ENCODE results near the gene RACGAP1. TPM values are rescaled to one million over a fixed set of nuclear protein-coding genes. Genes with fewer than 3 reads are reported as not detected.

Gene RACGAP1
- total and polyA plus RNA-seq, 12 donors: 1.3 to 28.4 (median 6.2) TPM

DNA sequence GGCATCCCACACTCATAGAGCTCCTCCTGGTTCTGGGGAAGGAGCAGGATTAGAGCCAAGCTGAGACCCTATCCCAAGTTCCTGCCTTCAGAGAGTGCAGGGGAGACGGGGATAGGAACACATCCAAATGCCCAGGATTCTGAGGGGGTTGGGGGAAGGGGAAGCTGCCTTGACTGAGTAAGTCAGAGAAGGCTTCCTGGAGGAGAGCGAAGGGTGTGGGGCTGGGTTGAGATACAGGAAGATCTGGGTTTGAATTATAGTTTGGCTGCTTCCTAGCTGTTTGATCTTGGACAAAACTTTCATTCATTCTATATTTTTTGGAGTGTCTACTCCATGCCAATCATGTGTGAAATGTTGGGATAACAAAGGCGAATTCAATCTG, 82.8 kb downstream of the RACGAP1 start:
- TF ChIP-seq POLR2A (IDR thresholded peaks at IDR 0.05) (no peak), CTCF (IDR thresholded peaks at IDR 0.05) (no peak)
- DNase-seq: no peak
- 92 to 100% (median 94%) methylated on average over 3 of the region's 3 CpGs for WGBS, 4 donors
- H3K27ac ChIP-seq: no peak overlapping the region
- no peaks in the 10 kb centered on the region for H3K36me3 ChIP-seq (replicated peaks in 1 of 2)
- H3K9me3 ChIP-seq (replicated peaks in 1 of 3): no peaks in the 10 kb centered on the region
- intact Hi-C loops (cut with DNase I): no loop called here
- H3K4me3 ChIP-seq: no peak overlapping the region
- no peaks in the 10 kb centered on the region for H3K27me3 ChIP-seq
- peaks cover 0 to 15% of the 10 kb centered on the region in 2 donors for H3K4me1 ChIP-seq (replicated peaks in 1 of 2)

DNA sequence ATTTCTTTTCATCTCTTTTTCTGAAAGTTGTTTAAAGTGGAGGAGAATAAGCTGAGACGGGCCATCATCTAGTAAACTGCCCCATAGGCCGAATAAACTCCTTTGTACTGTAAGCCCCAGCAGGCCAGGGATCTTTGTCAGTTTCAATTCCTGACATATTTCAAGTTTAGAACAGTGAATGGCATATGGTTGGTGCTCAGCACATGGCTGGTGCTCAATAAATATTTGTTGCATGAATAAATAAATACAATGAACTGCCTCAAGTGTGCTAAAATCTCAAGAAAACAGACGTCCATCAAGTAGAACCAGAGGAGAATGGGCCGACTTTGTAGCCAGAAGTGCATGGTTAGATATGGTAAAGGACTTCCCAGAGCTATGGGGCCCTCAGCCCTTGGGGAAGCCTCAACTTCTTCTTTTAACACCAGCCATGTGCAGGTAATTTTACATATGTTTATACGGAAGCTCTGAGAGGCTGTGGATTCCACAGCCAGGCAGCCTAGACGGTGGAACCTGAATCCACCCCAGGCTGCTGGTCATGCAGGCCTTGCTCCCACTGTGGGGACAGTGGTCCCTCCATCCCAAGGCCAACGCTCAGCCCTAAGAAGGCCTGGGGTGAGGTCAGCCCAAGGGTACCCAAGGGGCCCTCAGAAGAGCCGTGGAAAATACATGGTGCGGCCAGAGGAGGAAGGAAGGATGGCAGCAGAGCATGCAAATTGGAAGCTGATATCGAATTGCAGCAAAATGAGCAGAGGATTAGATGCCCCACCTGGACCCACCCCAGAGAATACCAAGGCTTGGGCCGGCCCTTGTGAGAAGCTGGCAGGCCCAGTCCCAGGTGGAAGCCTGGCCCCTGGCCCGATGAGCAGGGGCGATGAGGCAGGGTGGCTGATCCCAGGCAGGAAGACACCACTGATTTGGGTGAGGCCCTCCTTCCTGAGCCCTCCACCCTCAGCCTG, 83.5 kb downstream of the RACGAP1 start:
- Histone ChIP-seq H3K27ac (no peak overlapping the region), H3K4me1 (replicated peaks in 1 of 2) (peaks cover 0 to 15% of the 10 kb centered on the region in 2 donors), H3K9me3 (replicated peaks in 1 of 3) (no peaks in the 10 kb centered on the region), H3K27me3 (no peaks in the 10 kb centered on the region), H3K36me3 (replicated peaks in 1 of 2) (no peaks in the 10 kb centered on the region), H3K4me3 (no peak overlapping the region)
- DNase-seq: no peak
- 79 to 90% (median 88%) methylated on average over 10 to 13 of the region's 13 CpGs for WGBS, 4 donors
- intact Hi-C loops (cut with DNase I): no loop called here
- TF ChIP-seq POLR2A (IDR thresholded peaks at IDR 0.05) (no peak), CTCF (IDR thresholded peaks at IDR 0.05) (no peak)

DNA sequence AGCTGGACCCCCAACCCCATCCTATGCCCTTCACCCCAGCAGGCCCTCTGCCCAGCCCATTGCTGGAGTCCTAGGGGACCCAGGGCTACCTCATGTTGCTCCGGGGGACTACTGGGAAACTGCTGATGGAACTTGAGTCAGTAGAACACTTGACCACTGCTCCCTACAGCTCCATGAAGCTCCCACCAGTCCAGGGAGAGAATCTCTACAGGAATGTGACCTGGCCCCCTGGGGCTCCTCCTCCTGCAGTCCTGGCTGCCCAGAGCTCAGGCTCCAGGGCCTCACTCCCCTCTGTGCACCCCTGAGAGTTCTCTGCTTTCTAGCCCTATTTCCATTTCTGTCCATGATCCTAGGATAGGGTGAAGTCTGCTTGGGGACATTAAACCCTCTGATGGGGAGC, 85.6 kb downstream of the RACGAP1 start:
- intact Hi-C loops (cut with DNase I): no loop called here
- TF ChIP-seq CTCF (IDR thresholded peaks at IDR 0.05): no peak
- no peak for TF ChIP-seq POLR2A (IDR thresholded peaks at IDR 0.05)
- H3K36me3 ChIP-seq (replicated peaks in 1 of 2): no peaks in the 10 kb centered on the region
- H3K9me3 ChIP-seq (replicated peaks in 1 of 3): no peaks in the 10 kb centered on the region
- WGBS, 4 donors: 100% methylated on average over 1 of the region's 1 CpG; no CpG with 5 or more reads in 2 of the 4 donors
- H3K27me3 ChIP-seq: no peaks in the 10 kb centered on the region
- DNase-seq: no peak
- no peak overlapping the region for H3K4me3 ChIP-seq
- peaks cover 0 to 4% of the 10 kb centered on the region in 2 donors for H3K4me1 ChIP-seq (replicated peaks in 1 of 2)
- no peak overlapping the region for H3K27ac ChIP-seq

DNA sequence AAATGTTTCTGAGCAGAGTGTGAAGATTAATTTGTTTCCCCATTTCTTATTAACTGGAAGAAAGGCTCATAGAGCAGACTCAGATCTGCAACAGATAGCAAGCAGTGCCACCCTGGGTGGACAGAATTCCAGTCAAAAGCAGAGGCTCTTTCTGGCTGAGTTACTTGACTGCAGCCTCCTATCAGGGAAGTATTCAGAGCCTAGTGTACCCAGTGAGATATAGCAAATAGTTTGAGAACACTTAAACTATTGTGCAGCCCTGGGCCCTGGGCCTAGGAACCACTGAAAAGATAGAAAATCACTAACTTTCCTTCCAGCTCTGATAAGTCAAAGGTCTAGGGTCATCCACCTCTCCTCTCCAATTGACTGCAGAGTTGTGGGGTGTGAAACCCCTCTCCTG, 86.0 kb downstream of the RACGAP1 start:
- H3K27ac ChIP-seq: no peak overlapping the region
- H3K9me3 ChIP-seq (replicated peaks in 1 of 3): no peaks in the 10 kb centered on the region
- TF ChIP-seq POLR2A (IDR thresholded peaks at IDR 0.05) (no peak), CTCF (IDR thresholded peaks at IDR 0.05) (no peak)
- no peak for DNase-seq
- H3K4me1 ChIP-seq (replicated peaks in 1 of 2): no peaks in the 10 kb centered on the region
- no peak overlapping the region for H3K4me3 ChIP-seq
- intact Hi-C loops (cut with DNase I): no loop called here
- H3K36me3 ChIP-seq (replicated peaks in 1 of 2): no peaks in the 10 kb centered on the region
- no peaks in the 10 kb centered on the region for H3K27me3 ChIP-seq

Other genes starting within 250 kb of the RACGAP1 start
- gene NCKAP5L, start 197.1 kb downstream of the RACGAP1 start, total RNA-seq: 10 to 100 TPM; 16.4 to 58.2 (median 38.6) TPM
- gene NCKAP5L, start 197.1 kb downstream of the RACGAP1 start, polyA plus RNA-seq: 100 to 1,000 TPM in 1 of 3 donors, 10 to 100 TPM in 1, 1 to 10 TPM in 1; 5.5 to 143 (median 38.2) TPM
- gene BCDIN3D, start 182.4 kb downstream of the RACGAP1 start, total RNA-seq: 1 to 10 TPM; 1.9 to 8.9 (median 4.9) TPM
- 1 to 10 TPM; 2.4 to 8.1 (median 3.4) TPM for gene BCDIN3D, start 182.4 kb downstream of the RACGAP1 start, polyA plus RNA-seq
- gene FAIM2, start 121.6 kb downstream of the RACGAP1 start, total RNA-seq: 10 to 100 TPM in 3 of 9 donors, 1 to 10 TPM in 5, under 1 TPM in 1; 0.35 to 46.1 (median 3.1) TPM
- gene FAIM2, start 121.6 kb downstream of the RACGAP1 start, polyA plus RNA-seq: 10 to 100 TPM; 13.4 to 50.8 (median 45.9) TPM
- gene AQP2, start 74.8 kb downstream of the RACGAP1 start, total RNA-seq: 10 to 100 TPM in 3 of 9 donors, 1 to 10 TPM in 3, under 1 TPM in 2, not detected in 1; 0.10 to 53.2 (median 4.6) TPM
- gene AQP2, start 74.8 kb downstream of the RACGAP1 start, polyA plus RNA-seq: 10 to 100 TPM in 1 of 3 donors, under 1 TPM in 2; 0.40 to 81.0 (median 0.61) TPM
- gene AQP5, start 63.6 kb downstream of the RACGAP1 start, total RNA-seq: 1 to 10 TPM in 2 of 9 donors, under 1 TPM in 6, not detected in 1; 0.22 to 1.5 (median 0.48) TPM
- gene AQP5, start 63.6 kb downstream of the RACGAP1 start, polyA plus RNA-seq: 1 to 10 TPM; 1.5 to 2.6 (median 1.6) TPM
- gene AQP6, start 52.5 kb downstream of the RACGAP1 start, total RNA-seq: under 1 TPM in 2 of 9 donors, not detected in 7; 0.28 to 0.29 TPM
- gene AQP6, start 52.5 kb downstream of the RACGAP1 start, polyA plus RNA-seq: 1 to 10 TPM in 1 of 3 donors, under 1 TPM in 1, not detected in 1; 0.20 to 1.1 TPM
- gene ASIC1, start 32.1 kb upstream of the RACGAP1 start, total RNA-seq: 1 to 10 TPM in 2 of 9 donors, under 1 TPM in 6, not detected in 1; 0.65 to 1.2 (median 0.81) TPM
- 1 to 10 TPM in 1 of 3 donors, under 1 TPM in 2; 0.47 to 1.3 (median 0.71) TPM for gene ASIC1, start 32.1 kb upstream of the RACGAP1 start, polyA plus RNA-seq
- 10 to 100 TPM; 25.0 to 64.3 (median 49.6) TPM for gene SMARCD1, start 59.8 kb upstream of the RACGAP1 start, total RNA-seq
- gene SMARCD1, start 59.8 kb upstream of the RACGAP1 start, polyA plus RNA-seq: 10 to 100 TPM; 22.9 to 65.0 (median 24.0) TPM
- 1 to 10 TPM in 7 of 9 donors, under 1 TPM in 2; 0.43 to 8.5 (median 2.5) TPM for gene GPD1, start 78.5 kb upstream of the RACGAP1 start, total RNA-seq
- 10 to 100 TPM in 1 of 3 donors, 1 to 10 TPM in 2; 2.1 to 36.9 (median 2.7) TPM for gene GPD1, start 78.5 kb upstream of the RACGAP1 start, polyA plus RNA-seq
- 100 to 1,000 TPM in 5 of 9 donors, 10 to 100 TPM in 4; 61.2 to 150 (median 120) TPM for gene COX14, start 86.7 kb upstream of the RACGAP1 start, total RNA-seq
- 10 to 100 TPM; 78.8 to 98.5 (median 86.3) TPM for gene COX14, start 86.7 kb upstream of the RACGAP1 start, polyA plus RNA-seq
- gene CERS5, start 141.9 kb upstream of the RACGAP1 start, total RNA-seq: 10 to 100 TPM; 19.4 to 48.1 (median 36.8) TPM
- 100 to 1,000 TPM in 1 of 3 donors, 10 to 100 TPM in 2; 35.8 to 110 (median 98.8) TPM for gene CERS5, start 141.9 kb upstream of the RACGAP1 start, polyA plus RNA-seq

Measured in adrenal gland (tissue), 12 donors.